ENCODE results near the gene MSI2.
A peak's percentile ranks its signal among the peaks of the same experiment; 100 is the strongest.

The MSI2 gene

GRCh38 chr17:57589151-57590034 is 333.1 kb downstream of the MSI2 start:
- no peak for DNase-seq

GRCh38 chr17:57593739-57594462 is 337.6 kb downstream of the MSI2 start:
- DNase-seq: no peak

GRCh38 chr17:57594767-57595166 is 338.4 kb downstream of the MSI2 start:
- DNase-seq: no peak

- DNase-seq: no peak
These were observed 339.1 kb downstream of the MSI2 start for GRCh38 chr17:57595426-57595825.

GRCh38 chr17:57595947-57596695 is 339.8 kb downstream of the MSI2 start:
- no peak for DNase-seq

GRCh38 chr17:57597101-57597500 is 340.8 kb downstream of the MSI2 start:
- DNase-seq: no peak

- peak; percentile 86 for DNase-seq
These were observed 341.5 kb downstream of the MSI2 start for GRCh38 chr17:57597531-57598453.

GRCh38 chr17:57599271-57600045 is 343.1 kb downstream of the MSI2 start:
- no peak for DNase-seq

GRCh38 chr17:57600074-57600473 is 343.8 kb downstream of the MSI2 start:
- DNase-seq: no peak

- DNase-seq: no peak
These were observed 344.9 kb downstream of the MSI2 start for GRCh38 chr17:57601143-57601735.

GRCh38 chr17:57602896-57603295 is 346.6 kb downstream of the MSI2 start:
- no peak for DNase-seq

GRCh38 chr17:57603546-57603945 is 347.2 kb downstream of the MSI2 start:
- DNase-seq: no peak

- DNase-seq: no peak
These were observed 347.7 kb downstream of the MSI2 start for GRCh38 chr17:57603978-57604377.

- peak; percentile 92 for DNase-seq
These were observed 348.7 kb downstream of the MSI2 start for GRCh38 chr17:57604771-57605674.

- DNase-seq: peak; percentile 85
These were observed 349.4 kb downstream of the MSI2 start for GRCh38 chr17:57605675-57606105.

GRCh38 chr17:57606111-57606875 is 350.0 kb downstream of the MSI2 start:
- DNase-seq: no peak

GRCh38 chr17:57607553-57608120 is 351.3 kb downstream of the MSI2 start:
- DNase-seq: no peak

- no peak for DNase-seq
These were observed 352.2 kb downstream of the MSI2 start for GRCh38 chr17:57608369-57609124.

All from NCI-H1105 treated with DMSO at 0.1 percent for 48 hours (cell line).